ENCODE results near the gene RAB31. TPM values are rescaled to one million over a fixed set of nuclear protein-coding genes. Genes with fewer than 3 reads are reported as not detected.
A peak's percentile ranks its signal among the peaks of the same experiment; 100 is the strongest.

The RAB31 gene
- total RNA-seq, 2 donors from 2014 or later: 4.3 to 8.0 TPM

DNA sequence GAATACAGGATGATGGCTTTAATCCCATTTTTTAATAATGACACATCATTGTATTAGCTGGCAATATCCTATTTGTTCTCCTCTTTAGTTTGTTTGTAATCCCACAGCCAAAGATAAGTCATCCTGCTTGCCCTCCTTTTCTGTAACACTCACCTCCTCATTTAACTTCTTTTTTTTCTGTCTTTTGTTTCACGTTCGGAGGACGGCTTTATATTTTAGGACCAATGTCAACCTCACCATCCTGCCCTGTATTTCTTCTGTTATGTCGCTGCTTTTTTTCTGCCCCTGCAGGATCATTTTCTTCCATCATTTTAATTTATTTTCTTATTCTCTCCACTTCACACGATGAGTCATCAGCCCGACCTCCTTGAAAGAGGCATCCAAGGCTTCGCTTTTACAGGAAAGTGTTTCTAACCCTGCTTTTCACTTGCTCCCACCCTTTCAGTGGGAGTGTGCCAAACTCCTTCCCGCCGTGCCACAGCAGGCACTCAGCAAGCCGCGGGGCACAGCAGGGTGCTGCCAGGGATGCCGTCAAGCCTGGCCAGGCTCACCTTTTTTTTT is 11.4 kb downstream of the RAB31 start:
- no peak for DNase-seq
- H3K27ac ChIP-seq: no peak overlapping the region
- H3K27me3 ChIP-seq: no peaks in the 10 kb centered on the region
- H3K4me1 ChIP-seq: no peaks in the 10 kb centered on the region
- H3K4me3 ChIP-seq: no peak overlapping the region
- TF ChIP-seq, protein P1, sequence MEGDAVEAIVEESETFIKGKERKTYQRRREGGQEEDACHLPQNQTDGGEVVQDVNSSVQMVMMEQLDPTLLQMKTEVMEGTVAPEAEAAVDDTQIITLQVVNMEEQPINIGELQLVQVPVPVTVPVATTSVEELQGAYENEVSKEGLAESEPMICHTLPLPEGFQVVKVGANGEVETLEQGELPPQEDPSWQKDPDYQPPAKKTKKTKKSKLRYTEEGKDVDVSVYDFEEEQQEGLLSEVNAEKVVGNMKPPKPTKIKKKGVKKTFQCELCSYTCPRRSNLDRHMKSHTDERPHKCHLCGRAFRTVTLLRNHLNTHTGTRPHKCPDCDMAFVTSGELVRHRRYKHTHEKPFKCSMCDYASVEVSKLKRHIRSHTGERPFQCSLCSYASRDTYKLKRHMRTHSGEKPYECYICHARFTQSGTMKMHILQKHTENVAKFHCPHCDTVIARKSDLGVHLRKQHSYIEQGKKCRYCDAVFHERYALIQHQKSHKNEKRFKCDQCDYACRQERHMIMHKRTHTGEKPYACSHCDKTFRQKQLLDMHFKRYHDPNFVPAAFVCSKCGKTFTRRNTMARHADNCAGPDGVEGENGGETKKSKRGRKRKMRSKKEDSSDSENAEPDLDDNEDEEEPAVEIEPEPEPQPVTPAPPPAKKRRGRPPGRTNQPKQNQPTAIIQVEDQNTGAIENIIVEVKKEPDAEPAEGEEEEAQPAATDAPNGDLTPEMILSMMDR (IDR thresholded peaks at IDR 0.05): no peak
- no peak for TF ChIP-seq POLR2A (IDR thresholded peaks at IDR 0.05)
- WGBS, 2 donors: 54 to 65% methylated on average over 12 of the region's 12 CpGs
- no peaks in the 10 kb centered on the region for H3K36me3 ChIP-seq (replicated peaks in 1 of 2; ENCODE audit: insufficient read depth in 1 of 2, low read depth in 2 of 2)
- no peaks in the 10 kb centered on the region for H3K9me3 ChIP-seq
- no peak for ATAC-seq
- intact Hi-C loops (cut with DNase I): loop anchor here (10.0 kb wide), 1 partner anchor 115 kb away; no protein-coding TSS in a partner anchor

DNA sequence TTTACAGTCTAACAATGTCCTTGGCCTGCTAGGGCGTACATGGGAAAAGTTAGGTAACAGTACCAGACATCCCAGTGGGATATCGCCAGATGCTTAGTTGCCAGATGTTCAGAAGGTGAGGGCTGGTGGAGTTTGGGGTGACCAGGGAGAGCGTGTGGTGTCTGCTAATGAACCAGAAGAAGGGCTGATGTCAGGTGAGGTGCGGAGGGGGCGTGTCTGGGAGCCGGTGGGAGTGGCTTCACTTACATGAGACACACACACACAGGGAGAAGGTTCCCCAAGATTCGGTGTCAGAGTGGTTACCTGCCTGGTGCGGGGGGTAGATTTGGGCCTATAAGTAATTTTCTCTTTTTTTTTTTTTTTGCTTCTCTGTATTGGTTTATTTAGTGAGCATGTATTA is 12.2 kb downstream of the RAB31 start:
- Histone ChIP-seq H3K9me3 (no peaks in the 10 kb centered on the region), H3K4me3 (no peak overlapping the region), H3K36me3 (replicated peaks in 1 of 2; ENCODE audit: insufficient read depth in 1 of 2, low read depth in 2 of 2) (no peaks in the 10 kb centered on the region), H3K27ac (no peak overlapping the region), H3K27me3 (no peaks in the 10 kb centered on the region), H3K4me1 (no peaks in the 10 kb centered on the region)
- ATAC-seq (no peak), DNase-seq (no peak)
- TF ChIP-seq POLR2A (IDR thresholded peaks at IDR 0.05): no peak
- TF ChIP-seq, protein P1 (IDR thresholded peaks at IDR 0.05): no peak
- intact Hi-C loops (cut with DNase I): loop anchor here (10.0 kb wide), 1 partner anchor 136 kb away; no protein-coding TSS in a partner anchor
- 70 to 81% methylated on average over 8 of the region's 8 CpGs for WGBS, 2 donors

DNA sequence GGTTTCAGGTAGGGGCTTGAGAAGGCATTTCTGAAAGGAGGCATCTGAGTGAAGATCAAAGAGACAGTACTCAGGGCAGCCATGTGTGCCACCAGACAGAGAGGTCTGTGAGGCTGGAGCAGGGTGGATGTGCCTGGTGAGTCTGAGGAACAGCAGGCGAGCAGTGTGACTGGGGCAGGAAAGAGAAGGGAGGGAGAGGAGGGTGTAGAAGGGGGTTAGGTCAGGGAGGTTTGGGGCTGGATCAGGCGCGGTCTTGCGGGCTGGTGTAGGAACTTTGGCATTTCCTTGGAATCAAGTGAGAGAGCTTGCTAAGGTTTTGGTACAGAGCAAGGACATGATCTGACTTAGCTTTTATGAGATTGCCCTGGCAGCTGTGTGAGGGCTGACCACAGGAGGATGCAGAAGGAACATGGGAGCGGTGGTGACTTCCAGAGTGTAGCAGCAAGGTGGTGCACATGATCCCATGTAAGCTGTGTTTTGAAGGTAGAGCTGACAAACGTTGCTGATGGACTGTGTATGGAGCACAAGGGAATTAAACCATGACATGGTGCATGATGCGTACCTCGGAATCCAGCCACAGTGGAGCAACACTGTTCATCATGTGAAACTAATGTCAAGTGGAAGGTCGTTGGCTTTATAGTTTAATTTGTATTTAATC is 13.9 kb downstream of the RAB31 start:
- H3K27me3 ChIP-seq: no peaks in the 10 kb centered on the region
- ATAC-seq: no peak
- no peaks in the 10 kb centered on the region for H3K4me1 ChIP-seq
- TF ChIP-seq, protein P1 (IDR thresholded peaks at IDR 0.05): no peak
- no peak for TF ChIP-seq POLR2A (IDR thresholded peaks at IDR 0.05)
- no peak for DNase-seq
- intact Hi-C loops (cut with DNase I): loop anchor here (10.0 kb wide), 1 partner anchor 137 kb away; no protein-coding TSS in a partner anchor
- H3K27ac ChIP-seq: no peak overlapping the region
- no peaks in the 10 kb centered on the region for H3K9me3 ChIP-seq
- no peaks in the 10 kb centered on the region for H3K36me3 ChIP-seq (replicated peaks in 1 of 2; ENCODE audit: insufficient read depth in 1 of 2, low read depth in 2 of 2)
- no peak overlapping the region for H3K4me3 ChIP-seq
- 64 to 73% methylated on average over 9 of the region's 9 CpGs for WGBS, 2 donors

DNA sequence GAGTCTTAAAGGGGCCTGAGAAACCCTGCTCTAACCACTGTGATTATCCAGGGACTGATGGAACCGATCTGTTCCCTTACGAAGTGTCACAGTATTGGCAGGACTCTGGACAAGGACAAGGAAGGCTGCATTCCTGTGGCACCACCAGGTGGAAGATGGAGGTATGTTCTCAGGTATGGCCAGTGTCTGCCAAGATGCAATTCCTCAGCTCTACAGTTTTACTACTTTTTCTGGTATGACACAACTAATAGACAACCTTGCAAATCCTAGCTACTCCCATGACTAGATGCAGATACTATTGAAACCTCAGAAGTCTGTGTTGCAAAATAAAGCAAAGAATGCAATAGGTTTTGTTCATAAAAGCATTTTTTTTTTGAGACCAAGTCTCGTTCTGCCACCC is 14.6 kb downstream of the RAB31 start:
- DNase-seq (peak; percentile 73 to 83 (median 80)), ATAC-seq (peak; percentile 96)
- no peaks in the 10 kb centered on the region for H3K9me3 ChIP-seq
- H3K36me3 ChIP-seq (replicated peaks in 1 of 2; ENCODE audit: insufficient read depth in 1 of 2, low read depth in 2 of 2): no peaks in the 10 kb centered on the region
- no peaks in the 10 kb centered on the region for H3K4me1 ChIP-seq
- intact Hi-C loops (cut with DNase I): loop anchor here (10.0 kb wide), 1 partner anchor 138 kb away; no protein-coding TSS in a partner anchor
- H3K27me3 ChIP-seq: no peaks in the 10 kb centered on the region
- no peak overlapping the region for H3K4me3 ChIP-seq
- TF ChIP-seq POLR2A (IDR thresholded peaks at IDR 0.05): no peak
- TF ChIP-seq, protein P1 (IDR thresholded peaks at IDR 0.05): peak; percentile 49 to 88 (median 84)
- WGBS, 2 donors: 32 to 35% methylated on average over 3 of the region's 3 CpGs
- H3K27ac ChIP-seq: no peak overlapping the region
